Sigmoid colon (tissue), 7 donors: Measurements from ENCODE around the gene DDX23. TPM values are rescaled to one million over a fixed set of nuclear protein-coding genes. Genes with fewer than 3 reads are reported as not detected.
A peak's percentile ranks its signal among the peaks of the same experiment; 100 is the strongest.

Experiments used
- DNase-seq: peaks from one replicate; pipeline ENCODE4 v3.0.0-alpha.2; 2019
- H3K27ac ChIP-seq, 4 donors: fragments of 200-600 bp; sonication (generic); one replicate each; pipeline ENCODE4 v1.5.1; 2016 to 2019; ENCODE audit warnings: mild to moderate bottlenecking in 1 of 4
- H3K27me3 ChIP-seq, 3 donors: fragments of 200-600 bp; sonication (generic); one replicate each; pipeline ENCODE4 v1.5.1; 2019; ENCODE audit warnings: mild to moderate bottlenecking in 1 of 3
- H3K36me3 ChIP-seq, 4 donors: fragments of 200-600 bp; sonication (generic); one replicate each; pipeline ENCODE4 v1.5.1; 2016 to 2019
- H3K4me1 ChIP-seq, 4 donors: fragments of 200-600 bp; sonication (generic); one replicate each; pipeline ENCODE4 v1.5.1; 2017 to 2019
- H3K4me3 ChIP-seq, 4 donors: fragments of 200-600 bp; sonication (generic); one replicate each; pipeline ENCODE4 v1.5.1; 2017 to 2019; ENCODE audit warnings: mild to moderate bottlenecking in 2 of 4, moderate library complexity in 1 of 4
- H3K9me3 ChIP-seq, 4 donors: fragments of 200-600 bp in 3 of 4; sonication (generic) in 3 of 4; one replicate each; pipeline versions ENCODE4 v1.5.1 to v1.6.1; 2013 to 2019
- CTCF ChIP-seq, 4 experiments: fragments of 450-650 bp in 3 of 4; fragments of 200-600 bp in 1 of 4; IDR thresholded peaks; one replicate each; pipeline ENCODE4 v1.5.1; 2016 to 2019; ENCODE audit warnings: antibody characterized with exemption in 4 of 4, mild to moderate bottlenecking in 3 of 4, moderate library complexity in 2 of 4
- EP300 ChIP-seq, 4 donors: sonication (generic); formaldehyde crosslinking; IDR thresholded peaks; one replicate each; pipeline ENCODE4 v1.6.1; 2017; ENCODE audit warnings: antibody characterized with exemption in 4 of 4
- POLR2A ChIP-seq, 2 donors: fragments of 450-650 bp; IDR thresholded peaks; one replicate each; pipeline ENCODE4 v1.6.1; 2016; ENCODE audit warnings: antibody characterized with exemption in 2 of 2, mild to moderate bottlenecking in 2 of 2, moderate library complexity in 2 of 2
- POLR2AphosphoS5 ChIP-seq, 4 donors: sonication (generic); formaldehyde crosslinking; IDR thresholded peaks; one replicate each; pipeline ENCODE4 v1.6.1; 2017; ENCODE audit warnings: antibody characterized with exemption in 4 of 4
- WGBS, 2 donors: extraction: QIAGEN DNeasy Blood & Tissue Kit; methylation state at CpG; one replicate each; pipeline ENCODE4 v1.1.7; 2013; 5-methylcytosine and 5-hydroxymethylcytosine counted together
- intact Hi-C: fragments of 100-400 bp; cut with DNase I; formaldehyde crosslinking; loops from one replicate; pipeline ENCODE4 v1.15.1; 2023
- polyA plus RNA-seq, 3 donors: library from polyadenylated mRNA; stranded (reverse); fragments of 200-250 nt; gene quantifications; one replicate each; pipeline ENCODE4 v1.2.3, GENCODE V29; 2013
- total RNA-seq, 4 donors: library from RNA; depleted of rRNA; stranded (reverse); fragments of >200 nt; gene quantifications; one replicate each; pipeline ENCODE4 v1.1.0, GENCODE V29; 2016
- donor health status: healthy with polysubstance abuse.
- donor health status: Bipolar disorder and iron deficiency.
- donor health status: healthy.

DDX23 gene
- total and polyA plus RNA-seq, 7 donors = 32.4 to 91.5 (median 53.5) TPM

GRCh38 chr12:48873096-48873495, 21.1 kb upstream of the DDX23 start:
- Histone ChIP-seq H3K4me1 (no peaks in the 10 kb centered on the region), H3K27me3 (no peaks in the 10 kb centered on the region), H3K36me3 (no peaks in the 10 kb centered on the region), H3K27ac (no peak overlapping the region), H3K4me3 (no peak overlapping the region), H3K9me3 (no peaks in the 10 kb centered on the region)
- intact Hi-C loops = no loop called here
- 81 to 89% methylated on average over 4 of the region's 4 CpGs for WGBS, 2 donors
- TF ChIP-seq EP300 (IDR thresholded peaks at IDR 0.05) = no peak
- no peak for TF ChIP-seq POLR2AphosphoS5 (IDR thresholded peaks at IDR 0.05)
- no peak for TF ChIP-seq CTCF (IDR thresholded peaks at IDR 0.05)
- no peak for TF ChIP-seq POLR2A (IDR thresholded peaks at IDR 0.05)
- DNase-seq = no peak

GRCh38 chr12:48869191-48869590, 17.2 kb upstream of the DDX23 start:
- no peak for DNase-seq
- Histone ChIP-seq H3K9me3 (no peaks in the 10 kb centered on the region), H3K27me3 (peaks cover 0 to 9% (median 0%) of the 10 kb centered on the region in 3 donors), H3K36me3 (no peaks in the 10 kb centered on the region), H3K4me1 (peaks cover 0 to 9% (median 6%) of the 10 kb centered on the region in 4 donors), H3K27ac (no peak overlapping the region), H3K4me3 (no peak overlapping the region)
- no peak for TF ChIP-seq EP300 (IDR thresholded peaks at IDR 0.05)
- no peak for TF ChIP-seq CTCF (IDR thresholded peaks at IDR 0.05)
- TF ChIP-seq POLR2A (IDR thresholded peaks at IDR 0.05) = no peak
- no peak for TF ChIP-seq POLR2AphosphoS5 (IDR thresholded peaks at IDR 0.05)
- WGBS, 2 donors = 83 to 90% methylated on average over 2 of the region's 2 CpGs
- intact Hi-C loops = no loop called here

- H3K36me3 ChIP-seq = no peaks in the 10 kb centered on the region
- H3K4me1 ChIP-seq = peaks cover 0 to 9% (median 6%) of the 10 kb centered on the region in 4 donors
- intact Hi-C loops = no loop called here
- TF ChIP-seq CTCF (IDR thresholded peaks at IDR 0.05) (no peak), POLR2AphosphoS5 (IDR thresholded peaks at IDR 0.05) (no peak), EP300 (IDR thresholded peaks at IDR 0.05) (no peak), POLR2A (IDR thresholded peaks at IDR 0.05) (no peak)
- no peak overlapping the region for H3K4me3 ChIP-seq
- H3K9me3 ChIP-seq = no peaks in the 10 kb centered on the region
- WGBS, 2 donors = 79 to 89% methylated on average over 2 of the region's 2 CpGs
- H3K27ac ChIP-seq = no peak overlapping the region
- DNase-seq = no peak
- H3K27me3 ChIP-seq = peaks cover 0 to 17% (median 0%) of the 10 kb centered on the region in 3 donors
These were observed 16.5 kb upstream of the DDX23 start for GRCh38 chr12:48868451-48868850.

GRCh38 chr12:48866052-48866711, 14.2 kb upstream of the DDX23 start:
- Histone ChIP-seq H3K4me3 (peak overlapping the region; percentile 37 to 64 (median 54)), H3K36me3 (no peaks in the 10 kb centered on the region), H3K27ac (peak overlapping the region in 3 of 4 donors; percentile 4 to 48 (median 14)), H3K27me3 (peaks cover 0 to 32% (median 0%) of the 10 kb centered on the region in 3 donors), H3K4me1 (peaks cover 0 to 9% (median 6%) of the 10 kb centered on the region in 4 donors), H3K9me3 (no peaks in the 10 kb centered on the region)
- TF ChIP-seq EP300 (IDR thresholded peaks at IDR 0.05) (no peak), POLR2A (IDR thresholded peaks at IDR 0.05) (no peak), POLR2AphosphoS5 (IDR thresholded peaks at IDR 0.05) (no peak), CTCF (IDR thresholded peaks at IDR 0.05) (no peak)
- 78% methylated on average over 6 of the region's 6 CpGs for WGBS, 2 donors
- intact Hi-C loops = no loop called here
- no peak for DNase-seq
